SU-DHL-6 (cell line): Measurements from ENCODE around the gene GALNT17.

ENCODE experiments used
- CTCF ChIP-seq: fragments of 200-600 bp; sonication (generic); IDR thresholded peaks from one replicate; pipeline ENCODE4 v1.5.1; 2017; ENCODE audit warnings: antibody characterized with exemption, mild to moderate bottlenecking, low read length, moderate library complexity; ENCODE audit not compliant: insufficient read depth, poor library complexity, severe bottlenecking
- EZH2phosphoT487 ChIP-seq: fragments of 200-600 bp; sonication (generic), shearing (Covaris generic); conservative IDR thresholded peaks from 2 replicates; pipeline ENCODE4 v1.6.1; 2018; ENCODE audit warnings: mild to moderate bottlenecking, antibody characterized with exemption, low read length, moderate library complexity, mixed read lengths

- TF ChIP-seq CTCF, result no peak
- TF ChIP-seq EZH2phosphoT487, result no peak
Observed at GRCh38 chr7:71130031-71130679, 1.8 kb upstream of the GALNT17 start.
